GM18870 (cell line): ENCODE results near the gene POLR2L.

Experiments
- ATAC-seq: cut with Tn5 transposase; IDR thresholded peaks from one replicate; pipeline ENCODE4 v1.9.1; 2021; ENCODE audit warnings: moderate library complexity; ENCODE audit not compliant: unreplicated experiment

POLR2L gene

GRCh38 chr11:869399-870126 lies 27.2 kb upstream of the POLR2L start:
- no peak for ATAC-seq

GRCh38 chr11:868802-869201 lies 26.5 kb upstream of the POLR2L start:
- ATAC-seq = no peak

DNA sequence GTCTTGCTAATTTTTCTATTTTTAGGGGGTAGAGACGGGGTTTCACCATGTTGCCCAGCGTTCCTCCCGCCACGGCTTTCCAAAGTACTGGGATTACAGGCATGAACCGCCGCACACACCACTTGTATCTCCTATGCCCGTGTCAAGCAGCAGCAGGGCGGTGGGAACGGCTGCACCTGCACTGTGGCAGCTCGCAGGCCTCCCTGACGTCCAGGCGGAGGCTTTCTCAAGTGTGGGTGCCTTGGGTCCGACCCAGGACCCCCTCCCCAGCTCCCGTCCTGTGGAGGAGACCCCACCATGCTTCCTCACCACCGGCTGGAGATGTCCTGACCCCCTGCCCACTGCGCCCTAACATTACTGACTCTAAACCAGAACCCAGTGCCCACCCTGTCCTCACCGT lies 26.1 kb upstream of the POLR2L start:
- no peak for ATAC-seq

DNA sequence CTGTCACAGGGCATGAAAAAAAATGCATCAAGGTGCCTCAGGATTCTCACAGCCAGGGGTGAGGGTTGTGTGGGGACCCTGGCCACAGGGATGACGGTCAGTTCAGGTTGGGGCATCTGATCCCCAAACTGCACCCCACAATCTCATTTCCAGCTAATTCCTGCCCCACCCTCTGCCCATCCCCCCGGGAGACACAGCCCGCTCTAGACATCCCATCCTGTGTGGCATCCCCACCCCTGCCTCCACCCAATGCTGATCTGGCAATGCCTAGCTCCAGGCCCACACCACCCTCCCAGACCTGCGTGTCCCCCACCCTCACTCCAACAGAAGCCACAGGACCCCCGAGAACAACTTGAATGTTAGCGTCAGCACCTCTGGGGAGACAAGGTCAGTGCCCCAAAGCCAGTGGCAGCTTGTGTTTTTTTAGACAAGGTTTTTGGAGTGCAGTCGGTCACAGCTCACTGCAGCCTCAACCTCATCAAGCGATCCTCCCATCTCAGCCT lies 25.6 kb upstream of the POLR2L start:
- no peak for ATAC-seq

DNA sequence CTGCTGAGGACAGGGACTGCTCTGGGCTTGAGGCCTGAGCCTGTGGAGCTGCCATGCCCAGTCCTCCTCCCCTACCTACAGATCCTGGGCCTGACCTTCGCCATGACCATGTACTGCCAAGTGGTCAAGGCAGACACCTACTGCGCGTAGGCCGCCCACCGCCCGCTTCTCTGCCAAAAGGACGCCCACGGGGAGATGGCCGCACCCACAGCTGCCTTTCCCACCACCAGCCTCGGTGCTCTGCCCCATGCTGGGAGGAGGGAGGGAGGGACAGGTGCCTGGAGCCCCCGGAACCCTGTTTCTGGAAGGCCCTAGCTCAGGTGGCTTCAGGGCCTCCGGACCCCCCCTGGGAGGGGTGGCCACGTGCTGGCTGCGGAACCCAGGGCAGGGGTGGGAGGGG lies 24.2 kb upstream of the POLR2L start:
- no peak for ATAC-seq

DNA sequence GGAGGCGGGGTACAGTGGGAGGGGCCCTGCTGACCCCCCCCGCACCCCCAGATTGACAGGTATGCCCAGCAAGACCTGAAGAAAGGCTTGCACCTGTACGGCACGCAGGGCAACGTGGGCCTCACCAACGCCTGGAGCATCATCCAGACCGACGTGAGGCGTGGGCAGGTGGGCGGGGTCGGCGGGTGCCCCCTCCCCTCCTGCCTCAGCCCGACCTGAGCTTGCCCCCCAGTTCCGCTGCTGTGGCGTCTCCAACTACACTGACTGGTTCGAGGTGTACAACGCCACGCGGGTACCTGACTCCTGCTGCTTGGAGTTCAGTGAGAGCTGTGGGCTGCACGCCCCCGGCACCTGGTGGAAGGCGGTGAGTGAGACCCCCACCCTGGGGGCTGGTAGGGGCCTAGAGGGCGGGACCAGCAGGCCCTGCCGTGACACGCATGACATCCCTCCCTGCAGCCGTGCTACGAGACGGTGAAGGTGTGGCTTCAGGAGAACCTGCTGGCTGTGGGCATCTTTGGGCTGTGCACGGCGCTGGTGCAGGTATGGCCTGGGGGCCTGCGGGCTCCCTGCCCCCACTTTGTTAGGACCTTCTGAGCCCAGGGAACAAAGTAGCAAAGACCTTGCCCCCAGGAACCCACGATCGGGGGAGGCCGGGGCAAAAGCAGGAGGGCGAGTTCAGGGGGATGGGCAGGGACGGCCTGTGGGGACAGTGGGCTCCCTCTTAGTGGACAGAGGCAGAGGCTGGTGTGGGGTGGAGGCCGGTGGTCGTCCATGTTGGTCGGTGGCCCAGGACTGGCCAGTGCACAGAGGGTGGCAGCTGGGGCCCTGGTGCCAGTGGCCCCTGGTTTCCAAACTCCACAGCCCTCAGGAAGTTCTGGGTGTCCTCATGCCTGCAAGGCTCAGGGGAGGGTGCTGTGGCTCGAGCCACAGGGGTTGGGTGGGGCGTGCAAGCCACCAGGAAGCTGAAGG lies 23.4 kb upstream of the POLR2L start:
- no peak for ATAC-seq

DNA sequence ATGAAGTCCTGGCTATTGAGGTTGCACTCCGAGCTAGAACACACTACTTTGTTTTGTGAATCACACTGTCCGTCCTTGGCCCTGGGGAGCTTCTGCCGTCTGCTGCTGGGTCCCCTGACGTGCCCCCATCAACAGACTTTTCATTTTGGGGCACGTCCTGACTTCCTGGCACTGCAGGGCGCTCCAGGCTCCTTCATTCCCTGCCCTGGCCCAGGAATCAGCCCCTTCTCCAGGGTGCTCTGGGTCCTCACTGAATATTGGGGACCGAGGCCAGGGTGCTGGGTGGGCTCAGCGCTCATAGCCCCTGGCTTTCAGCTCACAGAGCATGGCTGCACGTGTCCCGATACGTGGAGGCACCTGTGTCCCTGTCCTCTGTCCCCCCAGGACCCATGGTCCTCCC lies 22.6 kb upstream of the POLR2L start:
- ATAC-seq = no peak

DNA sequence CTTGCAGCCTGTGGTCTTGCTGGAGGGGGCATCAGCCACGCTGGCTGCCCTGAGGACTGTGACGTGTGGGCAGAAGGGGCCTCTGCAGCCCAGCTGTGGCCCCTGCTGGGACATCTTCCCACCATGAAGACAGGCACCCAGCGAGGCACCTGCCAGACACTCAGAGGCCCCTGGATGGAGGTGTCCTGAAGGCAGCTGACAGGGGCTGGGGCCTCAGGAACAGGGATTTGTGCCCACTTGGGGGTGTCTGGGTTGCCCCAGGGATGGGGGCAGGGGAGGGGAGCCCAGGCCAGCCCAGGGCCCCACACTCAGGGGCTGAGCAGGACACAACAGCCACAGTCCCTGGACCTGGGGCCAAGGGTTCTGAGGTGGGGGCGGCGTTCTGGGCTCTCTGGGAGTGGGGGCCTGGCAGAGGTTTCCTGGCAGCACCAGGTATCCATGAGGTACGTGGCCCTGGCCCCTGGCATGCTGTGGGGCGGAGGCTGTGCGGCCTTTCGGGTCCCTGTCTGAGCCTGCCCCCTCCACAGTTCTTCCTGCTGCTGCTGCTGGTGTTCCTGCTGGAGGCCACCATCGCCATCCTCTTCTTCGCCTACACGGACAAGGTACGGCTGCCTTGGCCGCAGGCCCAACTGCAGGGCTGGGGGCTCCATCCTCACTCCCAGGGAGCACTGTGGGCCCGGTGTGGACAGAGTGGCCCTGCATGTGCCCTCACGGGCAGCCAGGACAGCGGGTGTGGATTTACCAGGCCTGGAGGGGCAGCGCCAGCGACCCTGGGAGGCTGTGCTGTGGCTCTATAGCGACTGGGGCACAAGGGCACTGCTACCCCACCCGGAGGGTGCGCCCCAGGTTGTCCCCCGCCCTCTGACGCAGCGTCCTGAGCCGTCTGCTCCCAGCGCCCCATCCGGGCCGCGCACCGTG lies 21.8 kb upstream of the POLR2L start:
- no peak for ATAC-seq

GRCh38 chr11:863023-863909 lies 20.9 kb upstream of the POLR2L start:
- no peak for ATAC-seq

DNA sequence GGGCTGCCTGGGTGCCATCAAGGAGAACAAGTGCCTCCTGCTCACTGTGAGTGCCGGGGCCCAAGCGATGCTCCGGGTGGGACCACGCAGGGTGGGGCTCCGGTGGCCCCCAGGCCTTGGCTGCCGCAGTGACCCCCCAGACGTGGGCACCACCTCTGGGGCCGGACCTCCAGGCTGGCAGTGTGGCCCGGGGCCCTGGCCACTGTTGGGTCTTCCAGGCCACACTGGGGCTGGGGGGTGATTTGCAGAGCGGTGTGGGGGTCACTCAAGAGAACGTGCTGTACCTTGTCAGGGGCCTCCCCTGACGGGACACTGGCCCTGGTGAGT lies 20.3 kb upstream of the POLR2L start:
- ATAC-seq = no peak

DNA sequence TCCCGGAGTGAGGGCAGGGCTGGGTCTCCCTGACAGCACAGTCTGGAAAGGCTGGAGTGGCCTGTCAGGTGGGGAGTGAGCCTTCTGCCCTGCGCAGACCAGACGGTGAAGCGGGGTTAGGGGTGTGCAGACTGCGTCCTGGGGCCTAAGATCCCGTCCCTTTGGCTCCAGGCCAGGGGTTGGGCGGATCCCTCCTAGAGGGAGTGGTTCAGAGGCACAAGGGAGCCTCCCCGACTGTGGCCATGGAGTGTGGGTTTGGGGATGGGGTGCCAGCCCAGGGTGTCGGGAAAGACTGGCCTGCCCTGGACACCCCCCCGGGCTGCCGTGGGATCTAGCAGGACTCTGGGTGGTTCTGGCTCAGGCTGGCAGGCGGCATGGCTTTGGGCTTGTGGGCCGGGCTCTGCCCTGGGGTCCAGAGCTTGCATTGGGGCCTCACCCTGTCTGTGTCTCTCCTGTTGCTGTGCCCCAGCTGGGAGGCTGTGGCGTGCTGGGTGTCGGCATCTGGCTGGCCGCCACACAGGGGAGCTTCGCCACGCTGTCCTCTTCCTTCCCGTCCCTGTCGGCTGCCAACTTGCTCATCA lies 19.8 kb upstream of the POLR2L start:
- ATAC-seq = no peak

- ATAC-seq = no peak
Observed at GRCh38 chr11:861105-861479, 18.8 kb upstream of the POLR2L start.

- no peak for ATAC-seq
Observed at GRCh38 chr11:860234-861104, 18.1 kb upstream of the POLR2L start.

- no peak for ATAC-seq
Observed at GRCh38 chr11:859394-860131, 17.2 kb upstream of the POLR2L start.

GRCh38 chr11:858762-859339 lies 16.5 kb upstream of the POLR2L start:
- ATAC-seq = no peak

DNA sequence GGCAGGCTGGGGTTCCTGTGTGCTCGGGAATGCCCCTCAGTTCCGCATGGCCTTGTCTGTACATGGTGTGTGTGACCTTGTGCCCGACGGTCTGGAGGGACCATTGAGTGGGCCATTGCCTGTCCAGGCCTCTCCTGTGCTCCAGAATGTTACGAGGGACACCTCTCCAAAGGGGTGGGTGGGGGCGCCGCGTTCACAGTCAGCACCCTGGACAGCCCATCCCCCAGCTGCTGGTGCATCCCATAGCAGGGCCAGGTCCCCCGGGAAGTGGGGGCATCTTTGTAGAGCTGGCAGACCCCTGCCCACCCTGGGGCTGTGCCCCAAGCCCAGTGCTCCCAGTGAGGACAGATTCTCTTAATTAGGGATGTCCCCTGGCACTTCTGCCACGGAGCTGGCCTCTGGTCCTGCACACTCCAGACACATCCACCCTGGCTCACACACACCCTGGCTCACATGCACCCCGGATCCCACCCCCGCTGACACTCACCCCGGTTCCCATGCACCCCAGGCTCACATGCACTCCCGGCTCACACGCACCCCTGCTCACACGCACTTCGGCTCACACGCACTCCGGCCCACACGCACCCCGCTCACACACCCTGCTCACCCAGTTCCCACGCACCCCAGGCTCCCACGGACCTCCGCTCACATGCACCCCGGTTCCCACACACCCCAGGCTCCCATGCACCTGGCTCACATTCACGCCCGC lies 15.9 kb upstream of the POLR2L start:
- no peak for ATAC-seq

- ATAC-seq = no peak
Observed at GRCh38 chr11:856397-856796, 14.1 kb upstream of the POLR2L start.
